Keratinocyte (primary cell): ENCODE results near the gene CAPN5. TPM values are rescaled to one million over a fixed set of nuclear protein-coding genes. Genes with fewer than 3 reads are reported as not detected.

Experiments used
- DNase-seq: peaks from one replicate; pipeline ENCODE4 v3.0.0-alpha.2; 2011; ENCODE audit warnings: low read depth, missing footprints, low spot score
- FAIRE-seq: peaks from 2 replicates; lab custom pipeline; 2011; peaks lifted over from hg19 to GRCh38; lab: Jason Lieb, UNC
- H2AFZ ChIP-seq: 2 replicates; pipeline ENCODE4 v1.6.0; 2012; ENCODE audit warnings: low read length, control low read depth, inconsistent platforms; ENCODE audit not compliant: control insufficient read depth
- H3K27ac ChIP-seq: 2 replicates; pipeline ENCODE4 v1.5.1; 2011; ENCODE audit warnings: low read length; ENCODE audit not compliant: control insufficient read depth, insufficient read depth
- H3K27me3 ChIP-seq: 3 replicates; pipeline ENCODE4 v1.6.0; 2011; ENCODE audit warnings: low read length; ENCODE audit not compliant: control insufficient read depth, insufficient read depth; ENCODE audit errors: extremely low read depth
- H3K36me3 ChIP-seq, 2 experiments: 2 replicates in 1 of 2; 3 replicates in 1 of 2; pipeline ENCODE4 v1.5.1; 2011; ENCODE audit warnings: low read length in 2 of 2, mild to moderate bottlenecking in 1 of 2; ENCODE audit not compliant: control insufficient read depth in 2 of 2, insufficient read depth in 2 of 2; ENCODE audit errors: extremely low read depth in 1 of 2
- H3K4me1 ChIP-seq: 3 replicates; pipeline ENCODE4 v1.5.1; 2011; ENCODE audit warnings: low read length; ENCODE audit not compliant: control insufficient read depth, insufficient read depth; ENCODE audit errors: extremely low read depth
- H3K4me2 ChIP-seq: 3 replicates; pipeline ENCODE4 v1.6.0; 2011; ENCODE audit warnings: low read depth, low read length; ENCODE audit not compliant: control insufficient read depth, insufficient read depth; ENCODE audit errors: extremely low read depth
- H3K4me3 ChIP-seq, 3 experiments: fragments of 200-600 bp in 1 of 3; sonication (generic) in 1 of 3; 2 replicates in 2 of 3; 3 replicates in 1 of 3; pipeline ENCODE4 v1.5.1; 2011 to 2016; ENCODE audit warnings: low read length in 3 of 3, mild to moderate bottlenecking in 3 of 3, control low read depth in 2 of 3, inconsistent platforms in 1 of 3, low read depth in 1 of 3, mixed read lengths in 1 of 3, mixed run types in 1 of 3, moderate library complexity in 1 of 3; ENCODE audit not compliant: control insufficient read depth in 2 of 3, insufficient read depth in 2 of 3; ENCODE audit errors: extremely low read depth in 1 of 3
- H3K79me2 ChIP-seq: 2 replicates; pipeline ENCODE4 v1.6.0; 2012; ENCODE audit warnings: low read length; ENCODE audit not compliant: control insufficient read depth, insufficient read depth
- H3K9ac ChIP-seq: 3 replicates; pipeline ENCODE4 v1.6.0; 2011; ENCODE audit warnings: low read length; ENCODE audit not compliant: control insufficient read depth, insufficient read depth; ENCODE audit errors: extremely low read depth
- H3K9me1 ChIP-seq: 3 replicates; pipeline ENCODE4 v1.6.0; 2011; ENCODE audit warnings: low read length; ENCODE audit not compliant: control insufficient read depth, insufficient read depth; ENCODE audit errors: extremely low read depth
- H3K9me3 ChIP-seq: 2 replicates; pipeline ENCODE4 v1.5.1; 2012; ENCODE audit warnings: low read depth, low read length; ENCODE audit not compliant: control insufficient read depth
- H4K20me1 ChIP-seq: 3 replicates; pipeline ENCODE4 v1.6.0; 2011; ENCODE audit warnings: low read length; ENCODE audit not compliant: control insufficient read depth, insufficient read depth; ENCODE audit errors: extremely low read depth
- CTCF ChIP-seq, 3 experiments: IDR thresholded peaks in 1 of 3; conservative IDR thresholded peaks in 1 of 3; optimal IDR thresholded peaks in 1 of 3; 2 replicates in 2 of 3; 3 replicates in 1 of 3; pipeline versions ENCODE3 to v1.5.1; 2011; ENCODE audit warnings: low read length in 3 of 3, mild to moderate bottlenecking in 3 of 3, moderate library complexity in 2 of 3, control low read depth in 1 of 3, inconsistent platforms in 1 of 3; ENCODE audit not compliant: insufficient read depth in 2 of 3; ENCODE audit errors: extremely low read depth in 1 of 3
- EZH2 ChIP-seq: IDR thresholded peaks from one replicate; pipeline ENCODE4 v1.6.1; 2012; ENCODE audit warnings: inconsistent platforms, mild to moderate bottlenecking, low read length, moderate library complexity
- dilution Hi-C: fragments of 300-500 bp; cut with MboI; formaldehyde crosslinking; loops from one replicate; pipeline ENCODE4 v1.7.0; 2020; ENCODE audit warnings: low sequenced_read_pairs; ENCODE audit not compliant: extremely low pct_ligation_motif_present
- polyA plus RNA-seq, 5 experiments: library from polyadenylated mRNA; depleted of rRNA in 3 of 5; stranded (reverse) in 3 of 5; stranded (forward) in 1 of 5; unstranded in 1 of 5; fragments of >200 nt; gene quantifications; 1 replicate in 1 of 5; 2 replicates in 3 of 5; 3 replicates in 1 of 5; pipeline versions ENCODE4 v1.2.1 to v1.2.3, GENCODE V29; 2011 to 2012; ENCODE audit warnings: missing spikeins in 2 of 5, low read depth in 1 of 5, low replicate concordance in 1 of 5

The CAPN5 gene
- polyA plus RNA-seq, 1 donor (not counting 4 experiments of a cell fraction or from before 2014, with no cell fraction given) = 1.2 TPM

- DNase-seq (no peak), FAIRE-seq (no peak)
- TF ChIP-seq EZH2 (no peak), CTCF (optimal IDR thresholded peaks at IDR 0.05 in 1 of 3, IDR thresholded peaks at IDR 0.05 in 1 of 3, conservative IDR thresholded peaks at IDR 0.05 in 1 of 3; ENCODE audit: extremely low read depth in 1 of 3, insufficient read depth in 2 of 3, low read length in 3 of 3) (no peak)
- Histone ChIP-seq H3K4me1 (peaks cover 7% of the 10 kb centered on the region), H3K9me3 (no peaks in the 10 kb centered on the region), H3K4me2 (no peak overlapping the region), H2AFZ (no peak overlapping the region), H3K9me1 (peaks cover 2% of the 10 kb centered on the region), H3K27ac (no peak overlapping the region), H3K79me2 (no peaks in the 10 kb centered on the region), H3K9ac (no peak overlapping the region), H4K20me1 (no peaks in the 10 kb centered on the region), H3K27me3 (peaks cover 21% of the 10 kb centered on the region), H3K4me3 (no peak overlapping the region), H3K36me3 (no peaks in the 10 kb centered on the region)
- dilution Hi-C loops = no loop called here
Observed at GRCh38 chr11:77155556-77156130, 88.9 kb downstream of the CAPN5 start.

GRCh38 chr11:77156396-77157195 is 89.8 kb downstream of the CAPN5 start:
- dilution Hi-C loops = no loop called here
- Histone ChIP-seq H3K36me3 (no peaks in the 10 kb centered on the region), H4K20me1 (no peaks in the 10 kb centered on the region), H3K9ac (no peak overlapping the region), H3K27me3 (peaks cover 25% of the 10 kb centered on the region), H3K4me3 (no peak overlapping the region), H3K9me1 (peaks cover 2% of the 10 kb centered on the region), H3K4me1 (peaks cover 7% of the 10 kb centered on the region), H3K27ac (no peak overlapping the region), H3K9me3 (no peaks in the 10 kb centered on the region), H3K79me2 (no peaks in the 10 kb centered on the region), H2AFZ (no peak overlapping the region), H3K4me2 (no peak overlapping the region)
- DNase-seq (no peak), FAIRE-seq (no peak)
- TF ChIP-seq CTCF (optimal IDR thresholded peaks at IDR 0.05 in 1 of 3, IDR thresholded peaks at IDR 0.05 in 1 of 3, conservative IDR thresholded peaks at IDR 0.05 in 1 of 3; ENCODE audit: extremely low read depth in 1 of 3, insufficient read depth in 2 of 3, low read length in 3 of 3) (no peak), EZH2 (no peak)
